Keratinocyte (primary cell): ENCODE data around the gene TTBK1. TPM values are rescaled to one million over a fixed set of nuclear protein-coding genes. Genes with fewer than 3 reads are reported as not detected.

Source experiments
- DNase-seq: peaks from one replicate; pipeline ENCODE4 v3.0.0-alpha.2; 2011; ENCODE audit warnings: low read depth, missing footprints, low spot score
- FAIRE-seq: peaks from 2 replicates; lab custom pipeline; 2011; peaks lifted over from hg19 to GRCh38; lab: Jason Lieb, UNC
- H2AFZ ChIP-seq: 2 replicates; pipeline ENCODE4 v1.6.0; 2012; ENCODE audit warnings: low read length, control low read depth, inconsistent platforms; ENCODE audit not compliant: control insufficient read depth
- H3K27ac ChIP-seq: 2 replicates; pipeline ENCODE4 v1.5.1; 2011; ENCODE audit warnings: low read length; ENCODE audit not compliant: control insufficient read depth, insufficient read depth
- H3K27me3 ChIP-seq: 3 replicates; pipeline ENCODE4 v1.6.0; 2011; ENCODE audit warnings: low read length; ENCODE audit not compliant: control insufficient read depth, insufficient read depth; ENCODE audit errors: extremely low read depth
- H3K36me3 ChIP-seq, 2 experiments: 2 replicates in 1 of 2; 3 replicates in 1 of 2; pipeline ENCODE4 v1.5.1; 2011; ENCODE audit warnings: low read length in 2 of 2, mild to moderate bottlenecking in 1 of 2; ENCODE audit not compliant: control insufficient read depth in 2 of 2, insufficient read depth in 2 of 2; ENCODE audit errors: extremely low read depth in 1 of 2
- H3K4me1 ChIP-seq: 3 replicates; pipeline ENCODE4 v1.5.1; 2011; ENCODE audit warnings: low read length; ENCODE audit not compliant: control insufficient read depth, insufficient read depth; ENCODE audit errors: extremely low read depth
- H3K4me2 ChIP-seq: 3 replicates; pipeline ENCODE4 v1.6.0; 2011; ENCODE audit warnings: low read depth, low read length; ENCODE audit not compliant: control insufficient read depth, insufficient read depth; ENCODE audit errors: extremely low read depth
- H3K4me3 ChIP-seq, 3 experiments: fragments of 200-600 bp in 1 of 3; sonication (generic) in 1 of 3; 2 replicates in 2 of 3; 3 replicates in 1 of 3; pipeline ENCODE4 v1.5.1; 2011 to 2016; ENCODE audit warnings: low read length in 3 of 3, mild to moderate bottlenecking in 3 of 3, control low read depth in 2 of 3, inconsistent platforms in 1 of 3, low read depth in 1 of 3, mixed read lengths in 1 of 3, mixed run types in 1 of 3, moderate library complexity in 1 of 3; ENCODE audit not compliant: control insufficient read depth in 2 of 3, insufficient read depth in 2 of 3; ENCODE audit errors: extremely low read depth in 1 of 3
- H3K79me2 ChIP-seq: 2 replicates; pipeline ENCODE4 v1.6.0; 2012; ENCODE audit warnings: low read length; ENCODE audit not compliant: control insufficient read depth, insufficient read depth
- H3K9ac ChIP-seq: 3 replicates; pipeline ENCODE4 v1.6.0; 2011; ENCODE audit warnings: low read length; ENCODE audit not compliant: control insufficient read depth, insufficient read depth; ENCODE audit errors: extremely low read depth
- H3K9me1 ChIP-seq: 3 replicates; pipeline ENCODE4 v1.6.0; 2011; ENCODE audit warnings: low read length; ENCODE audit not compliant: control insufficient read depth, insufficient read depth; ENCODE audit errors: extremely low read depth
- H3K9me3 ChIP-seq: 2 replicates; pipeline ENCODE4 v1.5.1; 2012; ENCODE audit warnings: low read depth, low read length; ENCODE audit not compliant: control insufficient read depth
- H4K20me1 ChIP-seq: 3 replicates; pipeline ENCODE4 v1.6.0; 2011; ENCODE audit warnings: low read length; ENCODE audit not compliant: control insufficient read depth, insufficient read depth; ENCODE audit errors: extremely low read depth
- CTCF ChIP-seq, 3 experiments: IDR thresholded peaks in 1 of 3; conservative IDR thresholded peaks in 1 of 3; optimal IDR thresholded peaks in 1 of 3; 2 replicates in 2 of 3; 3 replicates in 1 of 3; pipeline versions ENCODE3 to v1.5.1; 2011; ENCODE audit warnings: low read length in 3 of 3, mild to moderate bottlenecking in 3 of 3, moderate library complexity in 2 of 3, control low read depth in 1 of 3, inconsistent platforms in 1 of 3; ENCODE audit not compliant: insufficient read depth in 2 of 3; ENCODE audit errors: extremely low read depth in 1 of 3
- EZH2 ChIP-seq: IDR thresholded peaks from one replicate; pipeline ENCODE4 v1.6.1; 2012; ENCODE audit warnings: inconsistent platforms, mild to moderate bottlenecking, low read length, moderate library complexity
- dilution Hi-C: fragments of 300-500 bp; cut with MboI; formaldehyde crosslinking; loops from one replicate; pipeline ENCODE4 v1.7.0; 2020; ENCODE audit warnings: low sequenced_read_pairs; ENCODE audit not compliant: extremely low pct_ligation_motif_present
- polyA plus RNA-seq, 5 experiments: library from polyadenylated mRNA; depleted of rRNA in 3 of 5; stranded (reverse) in 3 of 5; stranded (forward) in 1 of 5; unstranded in 1 of 5; fragments of >200 nt; gene quantifications; 1 replicate in 1 of 5; 2 replicates in 3 of 5; 3 replicates in 1 of 5; pipeline versions ENCODE4 v1.2.1 to v1.2.3, GENCODE V29; 2011 to 2012; ENCODE audit warnings: missing spikeins in 2 of 5, low read depth in 1 of 5, low replicate concordance in 1 of 5

TTBK1 gene
- polyA plus RNA-seq, 1 donor (not counting 4 experiments of a cell fraction or from before 2014, with no cell fraction given), result not detected

GRCh38 chr6:43304361-43304760 lies 61.1 kb downstream of the TTBK1 start:
- peak; percentile 52 for FAIRE-seq

GRCh38 chr6:43304882-43305281 lies 61.6 kb downstream of the TTBK1 start:
- Histone ChIP-seq H3K4me3 (no peak overlapping the region), H3K4me1 (peaks cover 7% of the 10 kb centered on the region), H3K27me3 (peaks cover 9% of the 10 kb centered on the region), H3K79me2 (no peaks in the 10 kb centered on the region), H4K20me1 (no peaks in the 10 kb centered on the region), H2AFZ (no peak overlapping the region), H3K27ac (no peak overlapping the region), H3K4me2 (no peak overlapping the region), H3K9me1 (no peaks in the 10 kb centered on the region), H3K9me3 (no peaks in the 10 kb centered on the region), H3K36me3 (no peaks in the 10 kb centered on the region), H3K9ac (no peak overlapping the region)
- FAIRE-seq, result no peak
- no peak for DNase-seq
- TF ChIP-seq CTCF (optimal IDR thresholded peaks at IDR 0.05 in 1 of 3, IDR thresholded peaks at IDR 0.05 in 1 of 3, conservative IDR thresholded peaks at IDR 0.05 in 1 of 3; ENCODE audit: extremely low read depth in 1 of 3, insufficient read depth in 2 of 3, low read length in 3 of 3) (no peak), EZH2 (no peak)
- dilution Hi-C loops, result no loop called here

More at GRCh38 chr6:43304361-43304760, 61.1 kb downstream of the TTBK1 start:
- no peak for DNase-seq
- Histone ChIP-seq H3K27me3 (peaks cover 14% of the 10 kb centered on the region), H3K9me3 (no peaks in the 10 kb centered on the region), H3K79me2 (no peaks in the 10 kb centered on the region), H3K9me1 (no peaks in the 10 kb centered on the region), H3K4me1 (peaks cover 6% of the 10 kb centered on the region), H3K9ac (no peak overlapping the region), H2AFZ (no peak overlapping the region), H4K20me1 (no peaks in the 10 kb centered on the region), H3K4me3 (no peak overlapping the region), H3K36me3 (no peaks in the 10 kb centered on the region), H3K4me2 (no peak overlapping the region), H3K27ac (no peak overlapping the region)
- TF ChIP-seq EZH2 (no peak), CTCF (optimal IDR thresholded peaks at IDR 0.05 in 1 of 3, IDR thresholded peaks at IDR 0.05 in 1 of 3, conservative IDR thresholded peaks at IDR 0.05 in 1 of 3; ENCODE audit: extremely low read depth in 1 of 3, insufficient read depth in 2 of 3, low read length in 3 of 3) (no peak)
- dilution Hi-C loops, result no loop called here
